Neural progenitor cell (in vitro differentiated cells): ENCODE results near the gene ZNF827. TPM values are rescaled to one million over a fixed set of nuclear protein-coding genes. Genes with fewer than 3 reads are reported as not detected.

Experiments used
- DNase-seq: peaks from one replicate; pipeline ENCODE4 v3.0.0-alpha.2; 2016; ENCODE audit warnings: low spot score
- H2AFZ ChIP-seq: fragments of 200-600 bp; sonication (generic); replicated peaks from 2 replicates; pipeline ENCODE4 v1.6.1; 2016; ENCODE audit warnings: antibody characterized with exemption
- H3F3A ChIP-seq: fragments of 200-600 bp; sonication (generic); 2 replicates; pipeline ENCODE4 v1.6.1; 2016; ENCODE audit warnings: antibody characterized with exemption, low read depth
- H3K27ac ChIP-seq: fragments of 200-600 bp; sonication (generic); 2 replicates; pipeline ENCODE4 v1.5.1; 2016; ENCODE audit warnings: mild to moderate bottlenecking
- H3K27me3 ChIP-seq: fragments of 200-600 bp; sonication (generic); 2 replicates; pipeline ENCODE4 v1.6.1; 2016; ENCODE audit warnings: mild to moderate bottlenecking, moderate library complexity
- H3K36me3 ChIP-seq: fragments of 200-600 bp; sonication (generic); 2 replicates; pipeline ENCODE4 v1.5.1; 2016
- H3K4me1 ChIP-seq: fragments of 200-600 bp; sonication (generic); 2 replicates; pipeline ENCODE4 v1.6.1; 2016; ENCODE audit warnings: mixed run types
- H3K4me2 ChIP-seq: fragments of 200-600 bp; sonication (generic); 2 replicates; pipeline ENCODE4 v1.6.1; 2016
- H3K4me3 ChIP-seq: fragments of 200-600 bp; sonication (generic); 2 replicates; pipeline ENCODE4 v1.5.1; 2016
- H3K79me2 ChIP-seq: fragments of 200-600 bp; sonication (generic); 2 replicates; pipeline ENCODE4 v1.6.1; 2016; ENCODE audit warnings: low read depth
- H3K9ac ChIP-seq: fragments of 200-600 bp; sonication (generic); 2 replicates; pipeline ENCODE4 v1.6.1; 2016
- H3K9me3 ChIP-seq: fragments of 200-600 bp; sonication (generic); 2 replicates; pipeline ENCODE4 v1.5.1; 2016; ENCODE audit warnings: low read depth
- H4K20me1 ChIP-seq: fragments of 200-600 bp; sonication (generic); 2 replicates; pipeline ENCODE4 v1.6.1; 2016; ENCODE audit warnings: low read depth
- H3K27ac Mint-ChIP-seq: 3 replicates; pipeline ENCODE4 v1.8.0; 2021; ENCODE audit warnings: mixed read lengths
- H3K27me3 Mint-ChIP-seq: 2 replicates; pipeline ENCODE4 v1.8.0; 2022; ENCODE audit warnings: low read depth, mild to moderate bottlenecking, inconsistent platforms, moderate library complexity, mixed read lengths; ENCODE audit not compliant: insufficient read depth
- H3K36me3 Mint-ChIP-seq: 3 replicates; pipeline ENCODE4 v1.8.0; 2021; ENCODE audit warnings: mixed read lengths
- H3K4me1 Mint-ChIP-seq: 3 replicates; pipeline ENCODE4 v1.8.0; 2021; ENCODE audit warnings: mixed read lengths
- H3K4me3 Mint-ChIP-seq: 3 replicates; pipeline ENCODE4 v1.8.0; 2021; ENCODE audit warnings: mild to moderate bottlenecking, moderate library complexity, mixed read lengths
- H3K9me3 Mint-ChIP-seq: 3 replicates; pipeline ENCODE4 v1.8.0; 2020; ENCODE audit warnings: mixed read lengths
- CTCF ChIP-seq: fragments of 200-600 bp; sonication (generic); IDR thresholded peaks from 2 replicates; pipeline ENCODE4 v1.5.1; 2017; ENCODE audit warnings: antibody characterized with exemption, mild to moderate bottlenecking
- EZH2 ChIP-seq: fragments of 200-600 bp; sonication (generic); IDR thresholded peaks from 2 replicates; pipeline ENCODE4 v1.6.1; 2017; ENCODE audit warnings: antibody characterized with exemption, mild to moderate bottlenecking, moderate library complexity
- EZH2phosphoT487 ChIP-seq: fragments of 200-600 bp; sonication (generic); IDR thresholded peaks from 2 replicates; pipeline ENCODE4 v1.6.1; 2017; ENCODE audit warnings: antibody characterized with exemption
- total RNA-seq: library from RNA; depleted of rRNA; stranded (reverse); fragments of >200 nt; gene quantifications from 2 replicates; pipeline ENCODE4 v1.2.3, GENCODE V29; 2015; ENCODE audit warnings: low replicate concordance

Gene ZNF827
- total RNA-seq, 1 donor from 2014 or later = 7.7 TPM

GRCh38 chr4:145934434-145935047, 4.1 kb downstream of the ZNF827 start:
- Mint-ChIP-seq H3K27ac (no peak overlapping the region), H3K9me3 (no peaks in the 10 kb centered on the region), H3K4me3 (peak overlapping the region; percentile 92), H3K36me3 (peaks cover 5% of the 10 kb centered on the region), H3K4me1 (peaks cover 40% of the 10 kb centered on the region), H3K27me3 (peaks cover 3% of the 10 kb centered on the region)
- Histone ChIP-seq H4K20me1 (peaks cover 68% of the 10 kb centered on the region), H3K79me2 (peaks cover 74% of the 10 kb centered on the region), H3K4me1 (peaks cover 6% of the 10 kb centered on the region), H2AFZ (no peak overlapping the region), H3K27ac (no peak overlapping the region), H3K27me3 (peaks cover 20% of the 10 kb centered on the region), H3K36me3 (no peaks in the 10 kb centered on the region), H3K4me3 (no peak overlapping the region), H3K4me2 (no peak overlapping the region), H3K9ac (no peak overlapping the region), H3K9me3 (no peaks in the 10 kb centered on the region), H3F3A (peaks cover 24% of the 10 kb centered on the region)
- DNase-seq = no peak
- TF ChIP-seq EZH2phosphoT487 (no peak), CTCF (no peak), EZH2 (no peak)

GRCh38 chr4:145933134-145933533, 5.5 kb downstream of the ZNF827 start:
- Histone ChIP-seq H3K4me1 (no peaks in the 10 kb centered on the region), H2AFZ (no peak overlapping the region), H3K27ac (no peak overlapping the region), H3K36me3 (no peaks in the 10 kb centered on the region), H3K9ac (no peak overlapping the region), H4K20me1 (peaks cover 81% of the 10 kb centered on the region), H3K79me2 (peaks cover 86% of the 10 kb centered on the region), H3K27me3 (peaks cover 20% of the 10 kb centered on the region), H3K4me2 (no peak overlapping the region), H3F3A (peaks cover 18% of the 10 kb centered on the region), H3K4me3 (no peak overlapping the region), H3K9me3 (no peaks in the 10 kb centered on the region)
- Mint-ChIP-seq H3K36me3 (peaks cover 12% of the 10 kb centered on the region), H3K9me3 (no peaks in the 10 kb centered on the region), H3K4me3 (no peak overlapping the region), H3K4me1 (peaks cover 35% of the 10 kb centered on the region), H3K27me3 (peaks cover 3% of the 10 kb centered on the region), H3K27ac (no peak overlapping the region)
- TF ChIP-seq EZH2 = no peak
- no peak for TF ChIP-seq CTCF
- no peak for TF ChIP-seq EZH2phosphoT487
- no peak for DNase-seq

DNA sequence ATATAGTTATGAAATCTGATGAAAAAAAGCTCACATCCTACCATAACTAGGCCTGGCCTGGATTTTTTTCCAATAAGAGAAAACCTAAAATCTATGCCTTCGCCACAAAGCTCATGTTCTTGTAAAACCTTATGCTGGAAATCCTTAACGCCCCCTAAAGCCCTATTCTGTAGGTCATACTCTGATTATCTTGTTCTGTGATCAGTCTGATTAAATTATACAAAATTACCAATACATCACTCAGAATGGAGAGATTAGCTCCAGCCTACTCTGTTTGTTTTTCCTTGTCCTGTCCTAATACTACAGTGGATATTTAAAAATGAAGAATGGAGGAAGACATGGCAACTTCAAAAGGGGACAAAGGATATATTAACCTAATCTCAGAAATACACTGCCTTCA, 7.2 kb downstream of the ZNF827 start:
- H3K4me3 ChIP-seq = no peak overlapping the region
- no peaks in the 10 kb centered on the region for H3K4me1 ChIP-seq
- H4K20me1 ChIP-seq = peaks cover 79% of the 10 kb centered on the region
- Mint-ChIP-seq H3K4me1 (peaks cover 35% of the 10 kb centered on the region), H3K27ac (no peak overlapping the region), H3K4me3 (no peak overlapping the region), H3K27me3 (peaks cover 3% of the 10 kb centered on the region), H3K9me3 (peaks cover 6% of the 10 kb centered on the region), H3K36me3 (peaks cover 21% of the 10 kb centered on the region)
- peaks cover 10% of the 10 kb centered on the region for H3F3A ChIP-seq
- H3K27me3 ChIP-seq = peaks cover 16% of the 10 kb centered on the region
- H3K4me2 ChIP-seq = no peak overlapping the region
- no peaks in the 10 kb centered on the region for H3K9me3 ChIP-seq
- H3K9ac ChIP-seq = no peak overlapping the region
- peaks cover 91% of the 10 kb centered on the region for H3K79me2 ChIP-seq
- H3K36me3 ChIP-seq = no peaks in the 10 kb centered on the region
- no peak overlapping the region for H2AFZ ChIP-seq
- H3K27ac ChIP-seq = no peak overlapping the region
- TF ChIP-seq EZH2phosphoT487 = no peak
- TF ChIP-seq CTCF = no peak
- no peak for TF ChIP-seq EZH2
- DNase-seq = no peak
